ENCODE measurements around the gene HLA-A. TPM values are rescaled to one million over a fixed set of nuclear protein-coding genes. Genes with fewer than 3 reads are reported as not detected.
"Not testable (repeated sequence)": the region's sequence is repeated elsewhere in the genome, so short reads cannot be mapped to it uniquely, and the experiment has no call there.

The HLA-A gene
- total RNA-seq, 1 donor from 2014 or later = 691 TPM

DNA sequence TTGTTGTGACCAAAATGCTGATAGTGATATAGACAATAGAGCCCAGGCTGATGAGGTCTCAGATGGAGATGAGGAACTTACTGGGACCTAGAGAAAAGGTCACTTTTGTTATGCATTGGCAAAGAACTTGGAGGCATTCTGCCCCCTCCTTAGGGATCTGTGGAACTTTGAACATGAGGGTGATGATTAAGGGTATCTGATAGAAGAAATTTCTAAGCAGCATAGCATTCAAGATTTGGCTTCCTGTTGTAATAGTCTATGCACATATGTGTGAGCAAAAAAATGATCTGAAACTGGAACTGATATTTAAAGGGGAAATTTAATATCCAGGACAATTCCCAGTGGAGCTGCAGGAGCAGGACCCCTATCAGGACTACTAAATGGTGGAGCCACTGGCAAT lies 17.1 kb downstream of the HLA-A start:
- Histone ChIP-seq H3K27me3 (no peaks in the 10 kb centered on the region), H3K36me3 (no peaks in the 10 kb centered on the region), H3K4me1 (peaks cover 6% of the 10 kb centered on the region), H3K27ac (no peak overlapping the region), H3K9me3 (no peaks in the 10 kb centered on the region), H3K4me3 (no peak overlapping the region)
- intact Hi-C loops (cut with DNase I) = no loop called here
- TF ChIP-seq, protein P1, sequence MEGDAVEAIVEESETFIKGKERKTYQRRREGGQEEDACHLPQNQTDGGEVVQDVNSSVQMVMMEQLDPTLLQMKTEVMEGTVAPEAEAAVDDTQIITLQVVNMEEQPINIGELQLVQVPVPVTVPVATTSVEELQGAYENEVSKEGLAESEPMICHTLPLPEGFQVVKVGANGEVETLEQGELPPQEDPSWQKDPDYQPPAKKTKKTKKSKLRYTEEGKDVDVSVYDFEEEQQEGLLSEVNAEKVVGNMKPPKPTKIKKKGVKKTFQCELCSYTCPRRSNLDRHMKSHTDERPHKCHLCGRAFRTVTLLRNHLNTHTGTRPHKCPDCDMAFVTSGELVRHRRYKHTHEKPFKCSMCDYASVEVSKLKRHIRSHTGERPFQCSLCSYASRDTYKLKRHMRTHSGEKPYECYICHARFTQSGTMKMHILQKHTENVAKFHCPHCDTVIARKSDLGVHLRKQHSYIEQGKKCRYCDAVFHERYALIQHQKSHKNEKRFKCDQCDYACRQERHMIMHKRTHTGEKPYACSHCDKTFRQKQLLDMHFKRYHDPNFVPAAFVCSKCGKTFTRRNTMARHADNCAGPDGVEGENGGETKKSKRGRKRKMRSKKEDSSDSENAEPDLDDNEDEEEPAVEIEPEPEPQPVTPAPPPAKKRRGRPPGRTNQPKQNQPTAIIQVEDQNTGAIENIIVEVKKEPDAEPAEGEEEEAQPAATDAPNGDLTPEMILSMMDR (IDR thresholded peaks at IDR 0.05) = no peak
- TF ChIP-seq POLR2AphosphoS5 (IDR thresholded peaks at IDR 0.05; ENCODE audit: insufficient read depth in 1 of 2, low read depth in 1 of 2) (no peak), POLR2A (IDR thresholded peaks at IDR 0.05) (no peak)
- no peak for DNase-seq (ENCODE audit: extremely low spot score in 2 of 2)

DNA sequence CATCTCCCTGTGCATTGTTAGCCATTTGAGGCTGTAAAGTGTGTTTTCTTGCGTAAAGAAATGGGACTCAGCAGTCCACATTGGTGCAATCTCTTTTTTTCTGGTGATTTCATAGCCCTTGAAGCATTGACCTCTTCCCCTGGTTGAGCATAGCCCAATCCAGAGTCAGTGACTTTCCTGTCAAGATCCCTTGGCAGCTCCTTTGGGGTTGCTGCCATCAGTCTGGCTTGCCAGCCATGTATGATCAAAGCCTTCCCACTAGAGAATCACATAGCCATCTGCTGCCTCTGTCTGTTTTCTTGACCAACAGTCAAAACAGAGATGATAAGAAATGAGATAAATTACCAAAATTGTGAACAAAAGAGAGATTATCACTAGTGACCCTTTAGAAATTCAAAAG lies 19.6 kb downstream of the HLA-A start:
- H3K9me3 ChIP-seq = no peaks in the 10 kb centered on the region
- no peaks in the 10 kb centered on the region for H3K27me3 ChIP-seq
- H3K27ac ChIP-seq = no peak overlapping the region
- H3K4me3 ChIP-seq = no peak overlapping the region
- intact Hi-C loops (cut with DNase I) = no loop called here
- H3K36me3 ChIP-seq = no peaks in the 10 kb centered on the region
- TF ChIP-seq POLR2A (IDR thresholded peaks at IDR 0.05) (no peak), POLR2AphosphoS5 (IDR thresholded peaks at IDR 0.05; ENCODE audit: insufficient read depth in 1 of 2, low read depth in 1 of 2) (no peak)
- TF ChIP-seq, protein P1 (IDR thresholded peaks at IDR 0.05) = no peak
- H3K4me1 ChIP-seq = peaks cover 28% of the 10 kb centered on the region
- DNase-seq (ENCODE audit: extremely low spot score in 2 of 2) = no peak

DNA sequence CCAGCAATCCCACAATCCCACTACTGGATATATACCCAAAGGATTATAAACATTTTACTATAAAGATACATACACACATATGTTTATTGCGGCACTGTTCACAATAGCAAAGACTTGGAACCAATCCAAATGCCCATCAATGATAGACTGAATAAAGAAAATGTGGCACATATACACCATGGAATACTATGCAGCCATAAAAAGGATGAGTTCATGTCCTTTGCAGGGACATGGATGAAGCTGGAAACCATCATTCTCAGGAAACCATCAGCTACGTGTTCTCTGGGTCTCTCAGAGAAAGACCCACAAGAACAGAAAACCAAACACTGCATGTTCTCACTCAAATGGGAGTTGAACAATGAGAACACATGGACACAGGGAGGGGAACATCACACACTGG lies 21.4 kb downstream of the HLA-A start:
- DNase-seq (ENCODE audit: extremely low spot score in 2 of 2); H3K27ac ChIP-seq; H3K27me3 ChIP-seq; intact Hi-C loops (cut with DNase I); H3K36me3 ChIP-seq; H3K4me3 ChIP-seq; H3K9me3 ChIP-seq: not testable (repeated sequence)
- H3K4me1 ChIP-seq = peaks cover 32% of the 10 kb centered on the region

DNA sequence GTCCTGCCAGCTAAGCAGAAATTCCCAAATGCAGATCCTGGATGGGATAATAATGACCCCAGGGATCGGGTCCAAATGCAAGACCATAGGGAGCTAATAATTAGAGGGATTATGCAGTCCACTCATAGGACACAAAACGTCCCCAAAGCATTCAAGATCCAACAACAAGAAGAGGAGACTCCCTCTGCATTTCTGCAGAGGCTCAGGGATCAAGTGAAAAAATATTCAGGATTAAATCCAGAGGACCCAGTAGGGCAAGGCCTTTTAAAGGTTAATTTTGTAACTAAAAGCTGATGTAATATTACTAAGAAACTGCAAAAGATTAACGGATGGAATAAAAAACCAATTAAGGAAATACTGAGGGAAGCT lies 22.2 kb downstream of the HLA-A start:
- H3K27me3 ChIP-seq = no peaks in the 10 kb centered on the region
- no peaks in the 10 kb centered on the region for H3K9me3 ChIP-seq
- peaks cover 32% of the 10 kb centered on the region for H3K4me1 ChIP-seq
- H3K27ac ChIP-seq = peak overlapping the region; percentile 87
- peak overlapping the region in 1 of 2 donors; percentile 30 for H3K4me3 ChIP-seq
- TF ChIP-seq, protein P1 (IDR thresholded peaks at IDR 0.05) = no peak
- TF ChIP-seq POLR2AphosphoS5 (IDR thresholded peaks at IDR 0.05; ENCODE audit: insufficient read depth in 1 of 2, low read depth in 1 of 2) (no peak), POLR2A (IDR thresholded peaks at IDR 0.05) (no peak)
- DNase-seq (ENCODE audit: extremely low spot score in 2 of 2) = no peak
- no peaks in the 10 kb centered on the region for H3K36me3 ChIP-seq
- intact Hi-C loops (cut with DNase I) = no loop called here

DNA sequence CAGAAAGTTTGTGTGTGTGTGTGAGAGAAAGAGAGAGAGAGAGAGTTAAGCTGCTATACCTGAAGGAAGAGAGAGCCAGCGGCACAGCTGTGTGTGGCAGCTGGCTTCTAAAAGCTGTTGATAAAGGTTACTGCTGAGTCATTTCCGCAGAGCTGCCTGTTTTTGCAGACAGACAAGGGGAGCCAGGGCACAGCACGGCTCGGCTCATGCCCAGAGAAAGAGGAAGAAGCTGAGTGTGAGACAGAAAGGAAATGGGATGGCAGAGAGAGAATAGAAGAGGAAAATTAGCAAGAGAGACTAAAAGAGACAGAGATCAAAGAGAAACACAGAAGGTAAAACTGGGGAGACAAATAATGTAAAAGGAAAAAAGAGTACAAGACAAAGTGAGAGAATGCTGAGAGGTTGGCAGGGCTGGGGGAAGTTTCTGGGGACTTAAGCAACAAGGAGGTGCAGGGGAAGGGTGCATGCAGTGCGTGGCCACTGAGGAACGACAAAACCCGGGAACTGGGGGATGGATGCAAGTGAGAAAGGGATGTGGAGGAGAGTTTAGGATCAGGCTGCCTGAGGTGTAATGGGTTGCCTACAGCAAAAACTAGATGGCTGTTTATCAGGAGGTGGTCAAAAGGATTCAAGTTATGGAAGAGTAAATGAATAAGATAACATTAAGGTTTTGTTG lies 22.7 kb downstream of the HLA-A start:
- H3K4me1 ChIP-seq = peaks cover 32% of the 10 kb centered on the region
- H3K4me3 ChIP-seq = peak overlapping the region; percentile 27 to 30
- peak overlapping the region; percentile 87 for H3K27ac ChIP-seq
- TF ChIP-seq, protein P1 (IDR thresholded peaks at IDR 0.05) = no peak
- peak in 1 of 2 donors; percentile 12 for TF ChIP-seq POLR2A (IDR thresholded peaks at IDR 0.05)
- peak; percentile 32 to 97 for TF ChIP-seq POLR2AphosphoS5 (IDR thresholded peaks at IDR 0.05; ENCODE audit: insufficient read depth in 1 of 2, low read depth in 1 of 2)
- intact Hi-C loops (cut with DNase I) = no loop called here
- no peaks in the 10 kb centered on the region for H3K27me3 ChIP-seq
- H3K9me3 ChIP-seq = no peaks in the 10 kb centered on the region
- DNase-seq (ENCODE audit: extremely low spot score in 2 of 2) = peak in 1 of 2 donors; percentile 95
- no peaks in the 10 kb centered on the region for H3K36me3 ChIP-seq
